ENCODE measurements around the gene ANGEL1.

The ANGEL1 gene

GRCh38 chr14:76836029-76836630 lies 23.4 kb upstream of the ANGEL1 start:
- Histone ChIP-seq H3K27me3 (ENCODE audit: control insufficient read depth in 5 of 5, insufficient read depth in 4 of 5, low read length in 5 of 5) (no peaks in the 10 kb centered on the region), H3K27ac (ENCODE audit: low read depth, low read length) (no peak overlapping the region), H3K9me3 (ENCODE audit: control insufficient read depth in 5 of 5, low read length in 5 of 5) (peaks cover 0 to 3% (median 0%) of the 10 kb centered on the region in 5 donors), H3K9ac (ENCODE audit: low read length in 5 of 5) (no peak overlapping the region), H3K4me3 (ENCODE audit: low read depth in 1 of 5, low read length in 5 of 5) (no peak overlapping the region), H3K36me3 (ENCODE audit: control insufficient read depth in 5 of 5, insufficient read depth in 5 of 5, low read length in 5 of 5) (no peaks in the 10 kb centered on the region), H3K4me1 (ENCODE audit: control insufficient read depth in 5 of 5, insufficient read depth in 5 of 5, low read length in 5 of 5) (peaks cover 0 to 2% (median 0%) of the 10 kb centered on the region in 5 donors)

- no peak overlapping the region for H3K9ac ChIP-seq (ENCODE audit: low read length in 5 of 5)
- H3K27ac ChIP-seq (ENCODE audit: low read depth, low read length): no peak overlapping the region
- peaks cover 3 to 15% (median 11%) of the 10 kb centered on the region in 5 donors for H3K4me1 ChIP-seq (ENCODE audit: control insufficient read depth in 5 of 5, insufficient read depth in 5 of 5, low read length in 5 of 5)
- H3K27me3 ChIP-seq (ENCODE audit: control insufficient read depth in 5 of 5, insufficient read depth in 4 of 5, low read length in 5 of 5): no peaks in the 10 kb centered on the region
- no peak overlapping the region for H3K4me3 ChIP-seq (ENCODE audit: low read depth in 1 of 5, low read length in 5 of 5)
- peaks cover 0 to 3% (median 0%) of the 10 kb centered on the region in 5 donors for H3K9me3 ChIP-seq (ENCODE audit: control insufficient read depth in 5 of 5, low read length in 5 of 5)
- no peaks in the 10 kb centered on the region for H3K36me3 ChIP-seq (ENCODE audit: control insufficient read depth in 5 of 5, insufficient read depth in 5 of 5, low read length in 5 of 5)
Observed at GRCh38 chr14:76834241-76834661, 21.6 kb upstream of the ANGEL1 start.

GRCh38 chr14:76833011-76833410 lies 20.3 kb upstream of the ANGEL1 start:
- Histone ChIP-seq H3K27me3 (ENCODE audit: control insufficient read depth in 5 of 5, insufficient read depth in 4 of 5, low read length in 5 of 5) (no peaks in the 10 kb centered on the region), H3K4me3 (ENCODE audit: low read depth in 1 of 5, low read length in 5 of 5) (no peak overlapping the region), H3K4me1 (ENCODE audit: control insufficient read depth in 5 of 5, insufficient read depth in 5 of 5, low read length in 5 of 5) (peaks cover 3 to 26% (median 22%) of the 10 kb centered on the region in 5 donors), H3K27ac (ENCODE audit: low read depth, low read length) (no peak overlapping the region), H3K9ac (ENCODE audit: low read length in 5 of 5) (no peak overlapping the region), H3K36me3 (ENCODE audit: control insufficient read depth in 5 of 5, insufficient read depth in 5 of 5, low read length in 5 of 5) (no peaks in the 10 kb centered on the region), H3K9me3 (ENCODE audit: control insufficient read depth in 5 of 5, low read length in 5 of 5) (peaks cover 0 to 3% (median 0%) of the 10 kb centered on the region in 5 donors)

GRCh38 chr14:76832503-76832988 lies 19.9 kb upstream of the ANGEL1 start:
- peaks cover 0 to 3% (median 0%) of the 10 kb centered on the region in 5 donors for H3K9me3 ChIP-seq (ENCODE audit: control insufficient read depth in 5 of 5, low read length in 5 of 5)
- no peaks in the 10 kb centered on the region for H3K27me3 ChIP-seq (ENCODE audit: control insufficient read depth in 5 of 5, insufficient read depth in 4 of 5, low read length in 5 of 5)
- no peak overlapping the region for H3K4me3 ChIP-seq (ENCODE audit: low read depth in 1 of 5, low read length in 5 of 5)
- H3K9ac ChIP-seq (ENCODE audit: low read length in 5 of 5): no peak overlapping the region
- H3K27ac ChIP-seq (ENCODE audit: low read depth, low read length): no peak overlapping the region
- H3K4me1 ChIP-seq (ENCODE audit: control insufficient read depth in 5 of 5, insufficient read depth in 5 of 5, low read length in 5 of 5): peaks cover 3 to 31% (median 27%) of the 10 kb centered on the region in 5 donors
- H3K36me3 ChIP-seq (ENCODE audit: control insufficient read depth in 5 of 5, insufficient read depth in 5 of 5, low read length in 5 of 5): no peaks in the 10 kb centered on the region

GRCh38 chr14:76830556-76830955 lies 17.9 kb upstream of the ANGEL1 start:
- Histone ChIP-seq H3K9me3 (ENCODE audit: control insufficient read depth in 5 of 5, low read length in 5 of 5) (peaks cover 0 to 3% (median 0%) of the 10 kb centered on the region in 5 donors), H3K27ac (ENCODE audit: low read depth, low read length) (peak overlapping the region; percentile 40), H3K27me3 (ENCODE audit: control insufficient read depth in 5 of 5, insufficient read depth in 4 of 5, low read length in 5 of 5) (no peaks in the 10 kb centered on the region), H3K9ac (ENCODE audit: low read length in 5 of 5) (no peak overlapping the region), H3K4me1 (ENCODE audit: control insufficient read depth in 5 of 5, insufficient read depth in 5 of 5, low read length in 5 of 5) (peaks cover 3 to 32% (median 28%) of the 10 kb centered on the region in 5 donors), H3K4me3 (ENCODE audit: low read depth in 1 of 5, low read length in 5 of 5) (no peak overlapping the region), H3K36me3 (ENCODE audit: control insufficient read depth in 5 of 5, insufficient read depth in 5 of 5, low read length in 5 of 5) (no peaks in the 10 kb centered on the region)

- H3K9ac ChIP-seq (ENCODE audit: low read length in 5 of 5): peak overlapping the region in 1 of 5 donors; percentile 12
- no peaks in the 10 kb centered on the region for H3K27me3 ChIP-seq (ENCODE audit: control insufficient read depth in 5 of 5, insufficient read depth in 4 of 5, low read length in 5 of 5)
- peak overlapping the region; percentile 40 for H3K27ac ChIP-seq (ENCODE audit: low read depth, low read length)
- H3K9me3 ChIP-seq (ENCODE audit: control insufficient read depth in 5 of 5, low read length in 5 of 5): peaks cover 0 to 3% (median 0%) of the 10 kb centered on the region in 5 donors
- H3K36me3 ChIP-seq (ENCODE audit: control insufficient read depth in 5 of 5, insufficient read depth in 5 of 5, low read length in 5 of 5): no peaks in the 10 kb centered on the region
- H3K4me3 ChIP-seq (ENCODE audit: low read depth in 1 of 5, low read length in 5 of 5): peak overlapping the region in 1 of 5 donors; percentile 3
- H3K4me1 ChIP-seq (ENCODE audit: control insufficient read depth in 5 of 5, insufficient read depth in 5 of 5, low read length in 5 of 5): peaks cover 3 to 32% (median 28%) of the 10 kb centered on the region in 5 donors
Observed at GRCh38 chr14:76829650-76830421, 17.2 kb upstream of the ANGEL1 start.

- Histone ChIP-seq H3K4me3 (ENCODE audit: low read depth in 1 of 5, low read length in 5 of 5) (no peak overlapping the region), H3K36me3 (ENCODE audit: control insufficient read depth in 5 of 5, insufficient read depth in 5 of 5, low read length in 5 of 5) (no peaks in the 10 kb centered on the region), H3K9me3 (ENCODE audit: control insufficient read depth in 5 of 5, low read length in 5 of 5) (peaks cover 0 to 3% (median 0%) of the 10 kb centered on the region in 5 donors), H3K9ac (ENCODE audit: low read length in 5 of 5) (peak overlapping the region in 1 of 5 donors; percentile 2), H3K27ac (ENCODE audit: low read depth, low read length) (no peak overlapping the region), H3K27me3 (ENCODE audit: control insufficient read depth in 5 of 5, insufficient read depth in 4 of 5, low read length in 5 of 5) (no peaks in the 10 kb centered on the region), H3K4me1 (ENCODE audit: control insufficient read depth in 5 of 5, insufficient read depth in 5 of 5, low read length in 5 of 5) (peaks cover 3 to 32% (median 28%) of the 10 kb centered on the region in 5 donors)
Observed at GRCh38 chr14:76829013-76829365, 16.3 kb upstream of the ANGEL1 start.

- Histone ChIP-seq H3K4me1 (ENCODE audit: control insufficient read depth in 5 of 5, insufficient read depth in 5 of 5, low read length in 5 of 5) (peaks cover 3 to 32% (median 28%) of the 10 kb centered on the region in 5 donors), H3K27ac (ENCODE audit: low read depth, low read length) (no peak overlapping the region), H3K4me3 (ENCODE audit: low read depth in 1 of 5, low read length in 5 of 5) (peak overlapping the region; percentile 46 to 78 (median 48)), H3K36me3 (ENCODE audit: control insufficient read depth in 5 of 5, insufficient read depth in 5 of 5, low read length in 5 of 5) (no peaks in the 10 kb centered on the region), H3K9me3 (ENCODE audit: control insufficient read depth in 5 of 5, low read length in 5 of 5) (peaks cover 0 to 3% (median 0%) of the 10 kb centered on the region in 5 donors), H3K9ac (ENCODE audit: low read length in 5 of 5) (peak overlapping the region in 3 of 5 donors; percentile 6 to 66 (median 40)), H3K27me3 (ENCODE audit: control insufficient read depth in 5 of 5, insufficient read depth in 4 of 5, low read length in 5 of 5) (no peaks in the 10 kb centered on the region)
Observed at GRCh38 chr14:76828339-76829012, 15.8 kb upstream of the ANGEL1 start.

GRCh38 chr14:76827696-76828296 lies 15.1 kb upstream of the ANGEL1 start:
- H3K9me3 ChIP-seq (ENCODE audit: control insufficient read depth in 5 of 5, low read length in 5 of 5): peaks cover 0 to 3% (median 0%) of the 10 kb centered on the region in 5 donors
- no peaks in the 10 kb centered on the region for H3K36me3 ChIP-seq (ENCODE audit: control insufficient read depth in 5 of 5, insufficient read depth in 5 of 5, low read length in 5 of 5)
- H3K27me3 ChIP-seq (ENCODE audit: control insufficient read depth in 5 of 5, insufficient read depth in 4 of 5, low read length in 5 of 5): no peaks in the 10 kb centered on the region
- no peak overlapping the region for H3K27ac ChIP-seq (ENCODE audit: low read depth, low read length)
- peaks cover 3 to 32% (median 28%) of the 10 kb centered on the region in 5 donors for H3K4me1 ChIP-seq (ENCODE audit: control insufficient read depth in 5 of 5, insufficient read depth in 5 of 5, low read length in 5 of 5)
- H3K4me3 ChIP-seq (ENCODE audit: low read depth in 1 of 5, low read length in 5 of 5): peak overlapping the region; percentile 46 to 78 (median 48)
- H3K9ac ChIP-seq (ENCODE audit: low read length in 5 of 5): peak overlapping the region in 3 of 5 donors; percentile 21 to 66 (median 40)

All from subcutaneous abdominal adipose tissue (tissue), 5 donors.